SK-N-SH (cell line): Measurements from ENCODE around the gene HLF. TPM values are rescaled to one million over a fixed set of nuclear protein-coding genes. Genes with fewer than 3 reads are reported as not detected.

Experiments used
- CTCF ChIA-PET: fragments of 300-600, 350-600 bp; formaldehyde crosslinking; extraction: SDS; loops from one replicate; lab custom pipeline; 2021; lab: Yijun Ruan, JAX
- POLR2A ChIA-PET: fragments of 350-600 bp; sonication (Branson Sonifier 250); formaldehyde crosslinking; extraction: SDS; loops from one replicate; lab custom pipeline; 2020; ENCODE audit warnings: antibody characterized with exemption, inconsistent platforms; lab: Yijun Ruan, JAX
- DNase-seq: peaks from one replicate; pipeline ENCODE4 v3.0.0; 2012
- H2AFZ ChIP-seq: fragments of 200-600 bp; sonication (generic); 2 replicates; pipeline ENCODE4 v1.8.1; 2016; ENCODE audit warnings: antibody characterized with exemption, mild to moderate bottlenecking, low read depth
- H3F3A ChIP-seq: fragments of 200-600 bp; sonication (generic); replicated peaks from 2 replicates; pipeline ENCODE3; 2016; ENCODE audit warnings: antibody characterized with exemption, mild to moderate bottlenecking; ENCODE audit not compliant: insufficient read depth
- H3K27ac ChIP-seq, 2 experiments: fragments of 200-500 bp in 1 of 2; fragments of 200-600 bp in 1 of 2; sonication (Bioruptor generic) in 1 of 2; sonication (generic), shearing (Covaris generic) in 1 of 2; 2 replicates each; pipeline versions ENCODE4 v1.5.1 to v1.6.1; 2014 to 2016; ENCODE audit warnings: low read depth in 2 of 2, inconsistent platforms in 1 of 2, low read length in 1 of 2, mild to moderate bottlenecking in 1 of 2, mixed read lengths in 1 of 2
- H3K27me3 ChIP-seq: fragments of 200-600 bp; sonication (generic), shearing (Covaris generic); 2 replicates; pipeline ENCODE4 v1.6.1; 2016; ENCODE audit warnings: mixed run types; ENCODE audit not compliant: insufficient read depth
- H3K36me3 ChIP-seq, 2 experiments: fragments of 200-500 bp in 1 of 2; fragments of 200-600 bp in 1 of 2; sonication (Bioruptor generic) in 1 of 2; sonication (generic) in 1 of 2; replicated peaks in 1 of 2; 2 replicates each; pipeline versions ENCODE3 to v1.5.1; 2014 to 2016; ENCODE audit warnings: low read length in 1 of 2, mild to moderate bottlenecking in 1 of 2; ENCODE audit not compliant: insufficient read depth in 2 of 2, control insufficient read depth in 1 of 2
- H3K4me1 ChIP-seq, 2 experiments: fragments of 200-500 bp in 1 of 2; fragments of 200-600 bp in 1 of 2; sonication (Bioruptor generic) in 1 of 2; sonication (generic), shearing (Covaris generic) in 1 of 2; 2 replicates each; pipeline versions ENCODE4 v1.5.1 to v1.6.1; 2014 to 2016; ENCODE audit warnings: low read depth in 1 of 2, low read length in 1 of 2, mixed run types in 1 of 2; ENCODE audit not compliant: insufficient read depth in 2 of 2, control insufficient read depth in 1 of 2
- H3K4me2 ChIP-seq: fragments of 200-600 bp; sonication (generic), shearing (Covaris generic); 2 replicates; pipeline ENCODE4 v1.6.1; 2017; ENCODE audit warnings: mixed run types
- H3K4me3 ChIP-seq, 2 experiments: fragments of 200-500 bp in 1 of 2; fragments of 200-600 bp in 1 of 2; sonication (Bioruptor generic) in 1 of 2; sonication (generic), shearing (Covaris generic) in 1 of 2; 2 replicates each; pipeline versions ENCODE4 v1.5.1 to v1.8.1; 2014 to 2016; ENCODE audit warnings: low read depth in 2 of 2, inconsistent platforms in 1 of 2, low read length in 1 of 2, mild to moderate bottlenecking in 1 of 2, mixed read lengths in 1 of 2, moderate library complexity in 1 of 2
- H3K79me2 ChIP-seq: fragments of 200-600 bp; sonication (generic); 2 replicates; pipeline ENCODE4 v1.8.1; 2017; ENCODE audit warnings: mild to moderate bottlenecking; ENCODE audit not compliant: insufficient read depth
- H3K9ac ChIP-seq: fragments of 200-600 bp; sonication (generic); 2 replicates; pipeline ENCODE4 v1.6.1; 2017; ENCODE audit warnings: mixed run types
- H3K9me2 ChIP-seq: fragments of 200-600 bp; sonication (generic); 2 replicates; pipeline ENCODE4 v1.6.1; 2017; ENCODE audit warnings: mixed run types
- H3K9me3 ChIP-seq: fragments of 200-600 bp; sonication (generic); 2 replicates; pipeline ENCODE4 v1.6.1; 2017; ENCODE audit warnings: mixed run types, mild to moderate bottlenecking, moderate library complexity
- H4K20me1 ChIP-seq: fragments of 200-600 bp; sonication (generic); 2 replicates; pipeline ENCODE4 v1.6.1; 2017; ENCODE audit warnings: mild to moderate bottlenecking, mixed run types; ENCODE audit not compliant: insufficient read depth
- EP300 ChIP-seq, 2 experiments: IDR thresholded peaks; 2 replicates each; pipeline versions ENCODE4 v1.4.0 to v1.6.1; 2012; ENCODE audit warnings: borderline replicate concordance in 1 of 2, low read depth in 1 of 2, low read length in 1 of 2
- IRF3 ChIP-seq: fragments of 150-350 bp; IDR thresholded peaks from 2 replicates; pipeline ENCODE4 v1.6.1; 2016; ENCODE audit warnings: mild to moderate bottlenecking, low read depth, low read length
- JUND ChIP-seq: IDR thresholded peaks from 2 replicates; pipeline ENCODE4 v1.4.0; 2012
- MEF2A ChIP-seq: IDR thresholded peaks from 2 replicates; pipeline ENCODE4 v1.4.0; 2012; ENCODE audit warnings: low read depth, borderline replicate concordance
- MXI1 ChIP-seq: IDR thresholded peaks from 2 replicates; pipeline ENCODE4 v1.6.1; 2012; ENCODE audit warnings: mild to moderate bottlenecking, low read depth, low read length, improper control_type of control experiment
- NRF1 ChIP-seq: IDR thresholded peaks from 2 replicates; pipeline ENCODE4 v1.6.1; 2012; ENCODE audit warnings: low read depth, mild to moderate bottlenecking, low read length
- POLR2AphosphoS5 ChIP-seq: IDR thresholded peaks from 2 replicates; pipeline ENCODE4 v1.6.1; 2012; ENCODE audit warnings: low read depth, low read length
- RAD21 ChIP-seq: IDR thresholded peaks from 2 replicates; pipeline ENCODE4 v1.6.1; 2012; ENCODE audit warnings: mild to moderate bottlenecking, low read length
- RFX5 ChIP-seq: IDR thresholded peaks from 2 replicates; pipeline ENCODE4 v1.6.1; 2012; ENCODE audit warnings: mild to moderate bottlenecking, improper control_type of control experiment, low read length
- RXRA ChIP-seq: IDR thresholded peaks from 2 replicates; pipeline ENCODE4 v1.4.0; 2012; ENCODE audit warnings: low read depth, mild to moderate bottlenecking, borderline replicate concordance
- SIN3A ChIP-seq: IDR thresholded peaks from 2 replicates; pipeline ENCODE4 v1.6.1; 2012; ENCODE audit warnings: low read depth, mild to moderate bottlenecking, low read length, moderate library complexity, borderline replicate concordance
- TCF12 ChIP-seq: IDR thresholded peaks from 2 replicates; pipeline ENCODE4 v1.4.0; 2012
- TEAD4 ChIP-seq: IDR thresholded peaks from 2 replicates; pipeline ENCODE4 v1.4.0; 2012; ENCODE audit warnings: mild to moderate bottlenecking, borderline replicate concordance; ENCODE audit not compliant: insufficient read depth
- USF1 ChIP-seq: IDR thresholded peaks from 2 replicates; pipeline ENCODE4 v1.4.0; 2012; ENCODE audit warnings: low read depth, borderline replicate concordance
- WGBS: methylation state at CpG from one replicate; pipeline ENCODE4 v1.1.6; 2017; ENCODE audit warnings: low lambda C conversion rate; 5-methylcytosine and 5-hydroxymethylcytosine counted together
- polyA plus RNA-seq, 3 experiments: library from polyadenylated mRNA; depleted of rRNA; stranded (reverse); fragments of >200 nt; gene quantifications; 2 replicates each; pipeline ENCODE4 v1.2.3, GENCODE V29; 2012
- TF ChIP-seq, protein P1 (sequence below): fragments of 150-350 bp; IDR thresholded peaks from 2 replicates; pipeline ENCODE4 v1.6.1; 2017; ENCODE audit warnings: antibody characterized with exemption, low read length, low read depth, borderline replicate concordance
- TF ChIP-seq, protein P2 (sequence below): IDR thresholded peaks from 2 replicates; pipeline ENCODE4 v1.4.0; 2012; ENCODE audit warnings: low read depth
- TF ChIP-seq, protein P3 (sequence below): IDR thresholded peaks from 2 replicates; pipeline ENCODE4 v1.4.0; 2012; ENCODE audit warnings: low read depth, borderline replicate concordance
- TF ChIP-seq, protein P4 (sequence below): fragments of 200-600 bp; sonication (generic); IDR thresholded peaks from 2 replicates; pipeline ENCODE4 v1.6.1; 2017; ENCODE audit warnings: antibody characterized with exemption, mild to moderate bottlenecking, moderate library complexity

The HLF gene
- polyA plus RNA-seq, 1 of the 3 experiments (the other 2 are of a cell fraction): 0.03 TPM

DNA sequence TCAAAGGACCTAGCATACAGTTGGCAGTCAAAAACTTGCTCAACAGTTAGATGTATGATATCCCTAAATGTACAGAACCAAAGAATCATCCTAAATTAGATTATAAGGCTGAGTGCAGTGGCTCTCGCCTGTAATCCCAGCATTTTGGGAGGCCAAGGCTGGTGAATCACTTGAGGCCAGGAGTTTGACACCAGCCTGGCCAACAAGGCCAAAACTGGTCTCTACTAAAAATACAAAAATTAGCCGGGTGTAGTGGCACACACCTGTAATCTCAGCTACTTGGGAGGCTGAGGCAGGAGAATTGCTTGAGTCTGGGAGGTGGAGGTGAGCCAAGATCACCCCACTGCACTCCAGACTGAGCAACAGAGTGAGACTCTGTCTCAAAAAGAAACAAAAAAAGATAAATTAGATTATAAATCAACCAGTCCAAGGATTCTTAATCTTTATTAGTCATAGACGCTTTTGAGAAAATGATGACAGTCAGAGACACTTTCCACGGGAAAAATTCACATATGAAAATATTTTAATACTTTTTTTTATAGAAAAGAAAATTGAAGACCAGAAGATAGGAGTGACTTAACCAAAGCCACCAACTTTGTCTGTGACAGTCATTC is 79.2 kb downstream of the HLF start:
- ChIA-PET POLR2A (no interaction called here), CTCF (interaction anchor here (0.9 to 6.9 kb wide), 7 partner anchors 14 to 350 kb away, joined by 4 to 104 read pairs (median 5); no protein-coding TSS in a partner anchor)
- no peak for DNase-seq
- WGBS: 25% methylated on average over 4 of the region's 4 CpGs
- H3K27me3 ChIP-seq: no peaks in the 10 kb centered on the region
- no peaks in the 10 kb centered on the region for H3F3A ChIP-seq
- H3K4me2 ChIP-seq: no peak overlapping the region
- no peak overlapping the region for H3K27ac ChIP-seq
- H3K4me3 ChIP-seq: no peak overlapping the region
- no peak overlapping the region for H3K9ac ChIP-seq
- H3K4me1 ChIP-seq: peaks cover 0 to 5% of the 10 kb centered on the region in 2 experiments; a peak in 1 of 4 replicates
- H4K20me1 ChIP-seq: no peaks in the 10 kb centered on the region
- no peaks in the 10 kb centered on the region for H3K79me2 ChIP-seq
- no peak overlapping the region for H2AFZ ChIP-seq
- H3K9me3 ChIP-seq: no peaks in the 10 kb centered on the region
- no peaks in the 10 kb centered on the region for H3K36me3 ChIP-seq
- no peaks in the 10 kb centered on the region for H3K9me2 ChIP-seq
- no peak for TF ChIP-seq EP300 (IDR thresholded peaks at IDR 0.05; ENCODE audit: borderline replicate concordance in 1 of 2, low read depth in 1 of 2, low read length in 1 of 2)
- no peak for TF ChIP-seq NRF1
- TF ChIP-seq, protein P1, sequence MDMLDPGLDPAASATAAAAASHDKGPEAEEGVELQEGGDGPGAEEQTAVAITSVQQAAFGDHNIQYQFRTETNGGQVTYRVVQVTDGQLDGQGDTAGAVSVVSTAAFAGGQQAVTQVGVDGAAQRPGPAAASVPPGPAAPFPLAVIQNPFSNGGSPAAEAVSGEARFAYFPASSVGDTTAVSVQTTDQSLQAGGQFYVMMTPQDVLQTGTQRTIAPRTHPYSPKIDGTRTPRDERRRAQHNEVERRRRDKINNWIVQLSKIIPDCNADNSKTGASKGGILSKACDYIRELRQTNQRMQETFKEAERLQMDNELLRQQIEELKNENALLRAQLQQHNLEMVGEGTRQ: no peak
- TF ChIP-seq TEAD4: no peak
- TF ChIP-seq RAD21: no peak
- no peak for TF ChIP-seq MEF2A
- TF ChIP-seq JUND: no peak
- no peak for TF ChIP-seq MXI1
- TF ChIP-seq POLR2AphosphoS5: no peak
- TF ChIP-seq, protein P2, sequence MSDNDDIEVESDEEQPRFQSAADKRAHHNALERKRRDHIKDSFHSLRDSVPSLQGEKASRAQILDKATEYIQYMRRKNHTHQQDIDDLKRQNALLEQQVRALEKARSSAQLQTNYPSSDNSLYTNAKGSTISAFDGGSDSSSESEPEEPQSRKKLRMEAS: no peak
- TF ChIP-seq USF1: no peak
- TF ChIP-seq TCF12: no peak
- TF ChIP-seq IRF3: no peak
- no peak for TF ChIP-seq RXRA
- TF ChIP-seq, protein P3, sequence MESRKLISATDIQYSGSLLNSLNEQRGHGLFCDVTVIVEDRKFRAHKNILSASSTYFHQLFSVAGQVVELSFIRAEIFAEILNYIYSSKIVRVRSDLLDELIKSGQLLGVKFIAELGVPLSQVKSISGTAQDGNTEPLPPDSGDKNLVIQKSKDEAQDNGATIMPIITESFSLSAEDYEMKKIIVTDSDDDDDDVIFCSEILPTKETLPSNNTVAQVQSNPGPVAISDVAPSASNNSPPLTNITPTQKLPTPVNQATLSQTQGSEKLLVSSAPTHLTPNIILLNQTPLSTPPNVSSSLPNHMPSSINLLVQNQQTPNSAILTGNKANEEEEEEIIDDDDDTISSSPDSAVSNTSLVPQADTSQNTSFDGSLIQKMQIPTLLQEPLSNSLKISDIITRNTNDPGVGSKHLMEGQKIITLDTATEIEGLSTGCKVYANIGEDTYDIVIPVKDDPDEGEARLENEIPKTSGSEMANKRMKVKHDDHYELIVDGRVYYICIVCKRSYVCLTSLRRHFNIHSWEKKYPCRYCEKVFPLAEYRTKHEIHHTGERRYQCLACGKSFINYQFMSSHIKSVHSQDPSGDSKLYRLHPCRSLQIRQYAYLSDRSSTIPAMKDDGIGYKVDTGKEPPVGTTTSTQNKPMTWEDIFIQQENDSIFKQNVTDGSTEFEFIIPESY: no peak
- TF ChIP-seq, protein P4, sequence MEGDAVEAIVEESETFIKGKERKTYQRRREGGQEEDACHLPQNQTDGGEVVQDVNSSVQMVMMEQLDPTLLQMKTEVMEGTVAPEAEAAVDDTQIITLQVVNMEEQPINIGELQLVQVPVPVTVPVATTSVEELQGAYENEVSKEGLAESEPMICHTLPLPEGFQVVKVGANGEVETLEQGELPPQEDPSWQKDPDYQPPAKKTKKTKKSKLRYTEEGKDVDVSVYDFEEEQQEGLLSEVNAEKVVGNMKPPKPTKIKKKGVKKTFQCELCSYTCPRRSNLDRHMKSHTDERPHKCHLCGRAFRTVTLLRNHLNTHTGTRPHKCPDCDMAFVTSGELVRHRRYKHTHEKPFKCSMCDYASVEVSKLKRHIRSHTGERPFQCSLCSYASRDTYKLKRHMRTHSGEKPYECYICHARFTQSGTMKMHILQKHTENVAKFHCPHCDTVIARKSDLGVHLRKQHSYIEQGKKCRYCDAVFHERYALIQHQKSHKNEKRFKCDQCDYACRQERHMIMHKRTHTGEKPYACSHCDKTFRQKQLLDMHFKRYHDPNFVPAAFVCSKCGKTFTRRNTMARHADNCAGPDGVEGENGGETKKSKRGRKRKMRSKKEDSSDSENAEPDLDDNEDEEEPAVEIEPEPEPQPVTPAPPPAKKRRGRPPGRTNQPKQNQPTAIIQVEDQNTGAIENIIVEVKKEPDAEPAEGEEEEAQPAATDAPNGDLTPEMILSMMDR: no peak
- TF ChIP-seq RFX5: no peak
- TF ChIP-seq SIN3A: no peak
